Stimulated activated CD4-positive, alpha-beta T cell treated with anti-CD3 and anti-CD28 coated beads, TNF-alpha, amount 100 ng/mL, for 1 hour (primary cell): Measurements from ENCODE around the gene PCCA.
"Not testable (repeated sequence)": the region's sequence is repeated elsewhere in the genome, so short reads cannot be mapped to it uniquely, and the experiment has no call there.

Experiments
- DNase-seq, 3 donors: peaks; one replicate each; pipeline ENCODE4 v3.0.0-alpha.2; 2020; ENCODE audit warnings: low read depth in 3 of 3, low spot score in 1 of 3

PCCA gene

GRCh38 chr13:100356426-100356825 lies 267.5 kb downstream of the PCCA start:
- DNase-seq: no peak

DNA sequence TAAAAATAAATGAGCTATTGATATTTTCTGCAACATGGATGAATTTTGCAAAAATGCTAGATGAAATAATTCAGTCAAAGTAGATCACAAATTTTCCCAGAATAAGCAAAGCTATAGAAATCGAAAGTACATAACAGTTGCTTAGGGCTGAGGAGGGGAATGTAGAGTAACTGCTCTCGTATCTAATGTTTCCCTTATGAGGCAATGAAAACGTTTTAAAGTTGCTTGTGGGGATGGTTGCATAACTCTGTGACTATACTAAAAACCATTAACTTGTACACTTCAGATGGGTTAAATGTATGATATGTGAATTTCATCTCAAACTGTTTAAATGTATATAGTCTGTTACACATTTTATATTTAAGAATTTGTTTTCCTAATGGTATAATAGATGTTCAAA lies 268.0 kb downstream of the PCCA start:
- no peak for DNase-seq

DNA sequence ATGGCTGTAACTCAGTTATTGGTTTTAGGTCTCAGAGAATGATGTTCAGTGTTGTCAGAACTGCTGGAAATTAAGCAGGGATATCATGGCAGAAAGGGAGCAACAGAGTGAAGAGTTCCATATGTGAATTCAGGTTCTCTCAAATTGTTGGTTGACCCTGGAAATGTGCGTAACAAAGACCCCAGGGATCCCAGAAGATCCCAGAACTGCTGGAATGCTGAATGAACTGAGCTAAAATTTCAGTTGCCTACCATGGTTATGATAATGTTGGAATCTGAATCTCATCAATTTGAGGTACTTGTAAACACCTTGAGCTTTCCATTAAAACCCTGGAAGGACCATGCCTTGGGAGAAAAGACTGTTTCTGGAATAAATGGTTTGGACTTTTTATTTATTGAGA lies 268.9 kb downstream of the PCCA start:
- no peak for DNase-seq

GRCh38 chr13:100361504-100361903 lies 272.6 kb downstream of the PCCA start:
- no peak for DNase-seq

DNA sequence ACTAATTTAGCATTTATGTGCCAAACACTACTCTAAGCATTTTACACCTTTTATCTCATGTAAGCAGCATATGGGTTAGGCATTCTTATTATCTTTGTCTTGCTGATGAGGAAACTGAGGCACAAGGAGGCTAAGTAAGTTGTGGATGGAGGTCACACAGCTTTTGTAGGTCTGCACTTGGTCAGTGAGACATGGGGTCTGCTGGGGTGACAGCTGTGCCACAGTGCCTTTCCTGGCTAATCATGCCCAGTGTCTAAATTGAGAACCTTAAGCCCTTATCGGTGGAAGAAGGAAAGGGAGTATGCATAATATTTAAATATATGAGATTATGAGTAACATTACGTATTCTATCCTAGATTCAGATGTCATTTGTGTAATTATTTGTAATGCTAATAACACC lies 273.5 kb downstream of the PCCA start:
- no peak for DNase-seq

- no peak for DNase-seq
Observed at GRCh38 chr13:100362781-100363180, 273.9 kb downstream of the PCCA start.

- DNase-seq: no peak
Observed at GRCh38 chr13:100363285-100363711, 274.4 kb downstream of the PCCA start.

DNA sequence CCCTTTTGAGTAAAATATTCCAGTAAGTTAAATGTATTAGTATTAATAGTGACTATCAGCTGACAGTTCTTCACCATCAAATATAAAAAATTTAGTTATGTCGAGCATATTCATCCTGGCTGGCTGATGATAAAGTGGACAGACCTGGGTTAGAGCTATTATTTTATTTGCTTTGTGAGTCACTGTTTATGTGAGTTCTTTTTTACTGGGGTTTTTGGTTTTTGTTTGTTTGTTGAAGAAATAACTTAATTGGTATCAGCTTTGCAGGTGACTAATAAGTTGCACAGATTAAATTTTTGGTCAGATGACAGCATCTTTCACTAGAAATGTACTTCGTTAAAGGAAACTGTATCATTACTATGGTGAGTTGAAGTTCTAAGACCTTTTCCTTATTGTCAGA lies 275.0 kb downstream of the PCCA start:
- DNase-seq: no peak

- no peak for DNase-seq
Observed at GRCh38 chr13:100364591-100364990, 275.7 kb downstream of the PCCA start.

GRCh38 chr13:100365680-100366079 lies 276.8 kb downstream of the PCCA start:
- DNase-seq: no peak

DNA sequence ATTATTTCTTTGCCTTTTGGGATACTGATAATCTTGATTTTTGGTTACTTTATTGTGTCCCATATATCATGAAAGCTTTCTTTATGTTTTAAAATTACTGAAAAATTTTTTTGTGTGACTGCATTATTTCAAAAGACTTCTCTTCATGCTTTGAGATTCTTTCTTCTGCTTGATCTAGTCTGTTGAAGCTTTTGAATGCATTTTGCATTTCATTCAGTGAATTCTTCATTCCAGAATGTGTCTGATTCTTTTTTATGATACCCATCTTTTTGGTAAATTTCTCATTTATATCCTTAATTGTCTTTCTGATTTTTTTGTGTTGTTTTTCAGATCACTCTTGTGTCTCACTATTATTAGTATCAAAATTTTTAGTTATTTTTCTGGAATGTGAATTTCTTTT lies 289.6 kb downstream of the PCCA start:
- no peak for DNase-seq

DNA sequence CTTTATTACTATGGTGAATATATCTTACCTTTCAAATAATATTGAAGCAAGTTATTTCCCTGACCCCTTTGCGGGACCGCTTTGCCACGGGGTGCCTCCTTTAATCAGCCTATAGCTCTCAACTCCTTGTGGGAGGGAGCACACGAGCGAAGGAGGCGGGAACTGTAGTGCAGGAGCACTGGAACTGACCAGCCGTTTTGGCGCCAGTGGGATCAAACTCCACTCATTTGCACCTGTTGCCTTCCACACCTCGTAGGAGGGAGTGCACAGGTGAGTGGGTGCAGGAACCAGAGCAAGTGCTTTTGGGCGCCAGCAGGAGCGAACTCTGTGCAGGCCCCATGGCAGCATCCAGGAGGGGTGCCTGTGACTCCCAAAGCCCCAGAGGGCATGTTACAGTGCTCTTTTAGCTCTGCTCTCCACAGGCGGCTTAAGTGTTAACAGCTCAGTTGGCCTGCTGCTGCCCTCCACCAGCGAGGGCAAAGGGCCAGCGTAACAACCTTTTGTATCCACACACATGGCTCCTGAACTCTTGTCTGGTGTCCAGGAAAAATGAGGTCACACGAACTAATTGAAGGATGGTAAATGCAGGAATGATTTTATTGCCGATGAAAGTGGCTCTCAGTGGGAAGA lies 292.8 kb downstream of the PCCA start:
- no peak for DNase-seq

GRCh38 chr13:100382785-100383184 lies 293.9 kb downstream of the PCCA start:
- DNase-seq: no peak

DNA sequence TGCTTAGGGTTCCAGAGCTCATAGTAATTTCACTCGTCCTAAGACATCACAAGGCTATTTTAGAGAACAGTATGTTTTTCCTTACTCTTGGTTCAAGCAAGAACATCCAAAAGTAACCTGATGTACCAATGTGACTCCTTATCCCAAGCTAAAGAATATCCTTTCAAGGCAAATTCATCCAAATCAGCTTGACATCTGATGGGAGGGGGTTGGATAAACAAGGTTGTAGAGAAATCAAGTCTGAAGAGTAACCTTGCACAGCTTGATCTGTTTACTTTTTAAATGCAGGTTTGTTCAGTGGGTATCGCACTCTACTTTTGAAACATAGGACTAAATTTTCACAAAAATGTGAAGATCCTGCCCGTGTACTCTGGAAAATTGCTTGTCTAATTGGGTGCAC lies 298.5 kb downstream of the PCCA start:
- no peak for DNase-seq

DNA sequence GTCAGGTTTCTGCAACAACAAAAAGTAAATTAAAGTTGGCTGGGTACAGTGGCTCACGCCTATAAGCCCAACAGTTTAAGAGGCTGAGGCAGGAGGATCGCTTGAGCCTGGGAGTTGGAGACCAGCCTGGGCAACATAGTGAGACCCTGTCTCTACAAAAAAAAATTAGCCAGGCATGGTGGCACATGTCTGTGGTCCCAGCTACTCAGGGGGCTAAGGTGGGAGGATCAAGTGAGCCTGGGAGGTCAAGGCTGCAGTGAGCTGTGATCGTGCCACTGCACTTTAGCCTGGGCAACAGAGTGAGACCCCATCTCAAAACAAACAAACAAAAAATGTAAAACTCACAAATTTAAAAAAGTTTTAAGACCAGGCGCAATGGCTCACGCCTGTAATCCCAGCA lies 299.3 kb downstream of the PCCA start:
- not testable (repeated sequence) for DNase-seq

DNA sequence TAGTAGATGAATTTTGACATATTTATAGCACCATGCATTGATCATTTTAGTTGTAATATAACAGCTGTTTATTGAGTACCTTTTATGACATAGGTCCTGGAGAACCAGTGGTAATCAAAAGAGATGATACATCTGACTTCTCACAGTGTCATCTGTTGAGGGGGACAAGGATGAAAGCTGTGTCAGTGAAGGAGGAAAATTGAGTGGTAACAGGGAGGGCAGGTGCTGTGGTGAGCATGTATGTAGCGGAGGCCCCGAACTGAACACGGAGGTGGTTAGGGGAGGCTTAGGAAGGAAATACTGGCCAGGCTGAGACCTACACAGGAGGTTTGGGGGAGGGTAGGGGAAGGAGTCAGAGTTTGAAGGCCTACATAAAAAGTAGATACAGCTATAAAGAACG lies 300.0 kb downstream of the PCCA start:
- no peak for DNase-seq

- no peak for DNase-seq
Observed at GRCh38 chr13:100389617-100390016, 300.7 kb downstream of the PCCA start.

GRCh38 chr13:100392709-100393630 lies 304.1 kb downstream of the PCCA start:
- peak in 2 of 3 donors; percentile 16 to 20 for DNase-seq

- no peak for DNase-seq
Observed at GRCh38 chr13:100394005-100394695, 305.3 kb downstream of the PCCA start.

GRCh38 chr13:100395698-100396373 lies 306.9 kb downstream of the PCCA start:
- DNase-seq: no peak

DNA sequence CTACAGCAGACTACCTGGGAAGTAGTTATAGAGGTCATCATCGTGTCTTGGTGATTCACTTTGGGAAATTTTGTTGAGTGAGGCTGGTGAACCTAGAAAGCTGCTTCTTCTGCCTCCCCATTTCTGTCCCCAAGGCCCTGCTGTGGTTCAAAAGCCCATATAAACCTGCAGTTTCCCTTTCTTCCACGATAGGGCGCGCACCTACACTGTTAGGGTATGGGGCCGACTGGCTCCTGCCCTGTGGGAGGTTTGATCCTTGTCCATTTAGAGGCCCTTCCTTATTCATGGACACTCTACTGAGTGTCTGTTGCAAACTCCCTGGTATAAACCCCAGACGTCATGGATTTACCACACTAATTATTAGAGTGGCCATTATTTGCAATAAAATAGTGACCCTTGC lies 307.9 kb downstream of the PCCA start:
- DNase-seq: no peak
